ENCODE results near the gene HPCAL4. TPM values are rescaled to one million over a fixed set of nuclear protein-coding genes. Genes with fewer than 3 reads are reported as not detected.

Gene HPCAL4
- total RNA-seq, 1 experiment from 2014 or later = 0.15 TPM

- no peak overlapping the region for H3K9ac ChIP-seq (ENCODE audit: low read length)
- no peak overlapping the region for H3K4me2 ChIP-seq (ENCODE audit: low read depth, low read length, poor library complexity, severe bottlenecking)
- no peaks in the 10 kb centered on the region for H3K79me2 ChIP-seq (ENCODE audit: low read length)
- DNase-seq = no peak
- H3K4me3 ChIP-seq (ENCODE audit: low read length) = no peak overlapping the region
- H3K9me2 ChIP-seq (replicated peaks; ENCODE audit: insufficient read depth, low read length) = no peaks in the 10 kb centered on the region
- H3K27ac ChIP-seq (ENCODE audit: low read length) = no peak overlapping the region
- no peaks in the 10 kb centered on the region for H3K4me1 ChIP-seq (ENCODE audit: low read length)
- H3K9me3 ChIP-seq (ENCODE audit: low read length) = no peaks in the 10 kb centered on the region
- H3K27me3 ChIP-seq (ENCODE audit: low read length) = peaks cover 3% of the 10 kb centered on the region; the same call in 1 of the 2 replicates
- H4K20me1 ChIP-seq (ENCODE audit: insufficient read depth, low read depth, low read length) = no peaks in the 10 kb centered on the region
- no peaks in the 10 kb centered on the region for H3K36me3 ChIP-seq (ENCODE audit: insufficient read depth, low read length)
- no peak overlapping the region for H2AFZ ChIP-seq (ENCODE audit: low read length)
Observed at GRCh38 chr1:39643705-39644104, 47.5 kb downstream of the HPCAL4 start.

- Histone ChIP-seq H3K4me3 (ENCODE audit: low read length) (no peak overlapping the region), H2AFZ (ENCODE audit: low read length) (no peak overlapping the region), H4K20me1 (ENCODE audit: insufficient read depth, low read depth, low read length) (no peaks in the 10 kb centered on the region), H3K79me2 (ENCODE audit: low read length) (no peaks in the 10 kb centered on the region), H3K4me1 (ENCODE audit: low read length) (no peaks in the 10 kb centered on the region), H3K36me3 (ENCODE audit: insufficient read depth, low read length) (no peaks in the 10 kb centered on the region), H3K9me3 (ENCODE audit: low read length) (no peaks in the 10 kb centered on the region), H3K9ac (ENCODE audit: low read length) (no peak overlapping the region), H3K27ac (ENCODE audit: low read length) (no peak overlapping the region), H3K4me2 (ENCODE audit: low read depth, low read length, poor library complexity, severe bottlenecking) (no peak overlapping the region), H3K27me3 (ENCODE audit: low read length) (peaks cover 3% of the 10 kb centered on the region; the same call in 1 of the 2 replicates), H3K9me2 (replicated peaks; ENCODE audit: insufficient read depth, low read length) (no peaks in the 10 kb centered on the region)
- no peak for DNase-seq
Observed at GRCh38 chr1:39642796-39643195, 48.4 kb downstream of the HPCAL4 start.

GRCh38 chr1:39640861-39641260 lies 50.4 kb downstream of the HPCAL4 start:
- H3K4me3 ChIP-seq (ENCODE audit: low read length) = no peak overlapping the region
- no peaks in the 10 kb centered on the region for H3K4me1 ChIP-seq (ENCODE audit: low read length)
- no peak overlapping the region for H3K4me2 ChIP-seq (ENCODE audit: low read depth, low read length, poor library complexity, severe bottlenecking)
- no peak for DNase-seq
- H4K20me1 ChIP-seq (ENCODE audit: insufficient read depth, low read depth, low read length) = no peaks in the 10 kb centered on the region
- H3K9me2 ChIP-seq (replicated peaks; ENCODE audit: insufficient read depth, low read length) = no peaks in the 10 kb centered on the region
- H3K36me3 ChIP-seq (ENCODE audit: insufficient read depth, low read length) = no peaks in the 10 kb centered on the region
- H3K9me3 ChIP-seq (ENCODE audit: low read length) = no peaks in the 10 kb centered on the region
- no peak overlapping the region for H3K9ac ChIP-seq (ENCODE audit: low read length)
- no peak overlapping the region for H2AFZ ChIP-seq (ENCODE audit: low read length)
- peaks cover 3% of the 10 kb centered on the region; the same call in 1 of the 2 replicates for H3K27me3 ChIP-seq (ENCODE audit: low read length)
- no peaks in the 10 kb centered on the region for H3K79me2 ChIP-seq (ENCODE audit: low read length)
- no peak overlapping the region for H3K27ac ChIP-seq (ENCODE audit: low read length)

GRCh38 chr1:39639305-39640130 lies 51.7 kb downstream of the HPCAL4 start, which contains the start of gene HEYL:
Gene HEYL (minus strand): TSS chr1:39639643. CDS start chr1:39639625, 18 bp downstream.
- Histone ChIP-seq H3K9me3 (ENCODE audit: low read length) (no peaks in the 10 kb centered on the region), H3K9ac (ENCODE audit: low read length) (no peak within 1 kb of the TSS), H2AFZ (ENCODE audit: low read length) (no peak within 1 kb of the TSS), H3K9me2 (replicated peaks; ENCODE audit: insufficient read depth, low read length) (no peaks in the 10 kb centered on the region), H3K27me3 (ENCODE audit: low read length) (peaks cover 3% of the 10 kb centered on the region; the same call in 1 of the 2 replicates), H3K27ac (ENCODE audit: low read length) (no peak within 1 kb of the TSS), H3K79me2 (ENCODE audit: low read length) (no peaks in the 10 kb centered on the region), H4K20me1 (ENCODE audit: insufficient read depth, low read depth, low read length) (no peaks in the 10 kb centered on the region), H3K4me1 (ENCODE audit: low read length) (no peaks in the 10 kb centered on the region), H3K36me3 (ENCODE audit: insufficient read depth, low read length) (no peaks in the 10 kb centered on the region), H3K4me2 (ENCODE audit: low read depth, low read length, poor library complexity, severe bottlenecking) (no peak within 1 kb of the TSS), H3K4me3 (ENCODE audit: low read length) (no peak within 1 kb of the TSS)
- DNase-seq = no peak

GRCh38 chr1:39638965-39639304 lies 52.3 kb downstream of the HPCAL4 start:
- H3K9ac ChIP-seq (ENCODE audit: low read length) = no peak overlapping the region
- no peaks in the 10 kb centered on the region for H3K79me2 ChIP-seq (ENCODE audit: low read length)
- no peaks in the 10 kb centered on the region for H4K20me1 ChIP-seq (ENCODE audit: insufficient read depth, low read depth, low read length)
- no peak overlapping the region for H3K4me2 ChIP-seq (ENCODE audit: low read depth, low read length, poor library complexity, severe bottlenecking)
- no peak for DNase-seq
- H2AFZ ChIP-seq (ENCODE audit: low read length) = no peak overlapping the region
- H3K27me3 ChIP-seq (ENCODE audit: low read length) = peaks cover 3% of the 10 kb centered on the region; the same call in 1 of the 2 replicates
- no peaks in the 10 kb centered on the region for H3K9me2 ChIP-seq (replicated peaks; ENCODE audit: insufficient read depth, low read length)
- no peaks in the 10 kb centered on the region for H3K9me3 ChIP-seq (ENCODE audit: low read length)
- H3K4me3 ChIP-seq (ENCODE audit: low read length) = no peak overlapping the region
- no peaks in the 10 kb centered on the region for H3K36me3 ChIP-seq (ENCODE audit: insufficient read depth, low read length)
- no peaks in the 10 kb centered on the region for H3K4me1 ChIP-seq (ENCODE audit: low read length)
- no peak overlapping the region for H3K27ac ChIP-seq (ENCODE audit: low read length)

- no peak overlapping the region for H3K9ac ChIP-seq (ENCODE audit: low read length)
- no peaks in the 10 kb centered on the region for H3K4me1 ChIP-seq (ENCODE audit: low read length)
- no peak for DNase-seq
- H3K79me2 ChIP-seq (ENCODE audit: low read length) = no peaks in the 10 kb centered on the region
- no peak overlapping the region for H3K4me3 ChIP-seq (ENCODE audit: low read length)
- H3K4me2 ChIP-seq (ENCODE audit: low read depth, low read length, poor library complexity, severe bottlenecking) = no peak overlapping the region
- H3K27me3 ChIP-seq (ENCODE audit: low read length) = no peaks in the 10 kb centered on the region
- no peak overlapping the region for H3K27ac ChIP-seq (ENCODE audit: low read length)
- no peaks in the 10 kb centered on the region for H3K9me2 ChIP-seq (replicated peaks; ENCODE audit: insufficient read depth, low read length)
- no peaks in the 10 kb centered on the region for H3K9me3 ChIP-seq (ENCODE audit: low read length)
- H3K36me3 ChIP-seq (ENCODE audit: insufficient read depth, low read length) = no peaks in the 10 kb centered on the region
- H4K20me1 ChIP-seq (ENCODE audit: insufficient read depth, low read depth, low read length) = no peaks in the 10 kb centered on the region
- no peak overlapping the region for H2AFZ ChIP-seq (ENCODE audit: low read length)
Observed at GRCh38 chr1:39637361-39637760, 53.9 kb downstream of the HPCAL4 start.

- Histone ChIP-seq H3K36me3 (ENCODE audit: insufficient read depth, low read length) (no peaks in the 10 kb centered on the region), H3K27me3 (ENCODE audit: low read length) (no peaks in the 10 kb centered on the region), H3K9me2 (replicated peaks; ENCODE audit: insufficient read depth, low read length) (no peaks in the 10 kb centered on the region), H3K79me2 (ENCODE audit: low read length) (no peaks in the 10 kb centered on the region), H3K9me3 (ENCODE audit: low read length) (no peaks in the 10 kb centered on the region), H2AFZ (ENCODE audit: low read length) (no peak overlapping the region), H3K4me1 (ENCODE audit: low read length) (no peaks in the 10 kb centered on the region), H4K20me1 (ENCODE audit: insufficient read depth, low read depth, low read length) (no peaks in the 10 kb centered on the region), H3K4me3 (ENCODE audit: low read length) (no peak overlapping the region), H3K4me2 (ENCODE audit: low read depth, low read length, poor library complexity, severe bottlenecking) (no peak overlapping the region), H3K27ac (ENCODE audit: low read length) (no peak overlapping the region), H3K9ac (ENCODE audit: low read length) (no peak overlapping the region)
- no peak for DNase-seq
Observed at GRCh38 chr1:39635871-39636210, 55.4 kb downstream of the HPCAL4 start.

- Histone ChIP-seq H3K9ac (ENCODE audit: low read length) (no peak overlapping the region), H3K4me3 (ENCODE audit: low read length) (no peak overlapping the region), H3K79me2 (ENCODE audit: low read length) (no peaks in the 10 kb centered on the region), H3K4me1 (ENCODE audit: low read length) (no peaks in the 10 kb centered on the region), H3K27ac (ENCODE audit: low read length) (no peak overlapping the region), H3K4me2 (ENCODE audit: low read depth, low read length, poor library complexity, severe bottlenecking) (no peak overlapping the region), H3K36me3 (ENCODE audit: insufficient read depth, low read length) (no peaks in the 10 kb centered on the region), H4K20me1 (ENCODE audit: insufficient read depth, low read depth, low read length) (no peaks in the 10 kb centered on the region), H2AFZ (ENCODE audit: low read length) (no peak overlapping the region), H3K9me3 (ENCODE audit: low read length) (no peaks in the 10 kb centered on the region), H3K9me2 (replicated peaks; ENCODE audit: insufficient read depth, low read length) (no peaks in the 10 kb centered on the region), H3K27me3 (ENCODE audit: low read length) (no peaks in the 10 kb centered on the region)
- DNase-seq = no peak
Observed at GRCh38 chr1:39635205-39635870, 55.9 kb downstream of the HPCAL4 start.
